OCI-LY3 (cell line): ENCODE measurements around the gene MAMDC2.

Experiments
- H2AFZ ChIP-seq: fragments of 200-600, 300-600 bp; shearing (Covaris generic); 2 replicates; pipeline ENCODE4 v1.6.0; 2014; ENCODE audit warnings: antibody characterized with exemption, low read depth, low read length
- H3K27ac ChIP-seq: fragments of 200-600, 300-600 bp; sonication (generic); 2 replicates; pipeline ENCODE4 v1.5.1; 2014; ENCODE audit warnings: mild to moderate bottlenecking, low read length, moderate library complexity, mixed read lengths
- H3K27me3 ChIP-seq: fragments of 200-600, 300-600 bp; sonication (generic); 2 replicates; pipeline ENCODE4 v1.6.1; 2014; ENCODE audit warnings: low read depth, low read length, mixed read lengths
- H3K36me3 ChIP-seq: fragments of 200-600, 300-600 bp; sonication (generic); replicated peaks from 2 replicates; pipeline ENCODE3; 2014; ENCODE audit warnings: low read depth, low read length, mixed read lengths
- H3K4me1 ChIP-seq: fragments of 300-600, 200-600 bp; sonication (generic); 2 replicates; pipeline ENCODE4 v1.6.1; 2014; ENCODE audit warnings: low read length, mixed read lengths
- H3K4me2 ChIP-seq: fragments of 200-600, 300-600 bp; sonication (generic); 2 replicates; pipeline ENCODE4 v1.6.1; 2014; ENCODE audit warnings: low read length, mixed read lengths
- H3K4me3 ChIP-seq: fragments of 300-600, 200-600 bp; sonication (generic); 2 replicates; pipeline ENCODE4 v1.5.1; 2014; ENCODE audit warnings: antibody characterized with exemption, mild to moderate bottlenecking, low read length, moderate library complexity
- H3K79me2 ChIP-seq: fragments of 300-600, 200-600 bp; shearing (Covaris generic); 2 replicates; pipeline ENCODE4 v1.6.1; 2014; ENCODE audit warnings: mild to moderate bottlenecking, low read length, mixed read lengths
- H3K9ac ChIP-seq: fragments of 300-600, 200-600 bp; shearing (Covaris generic); 2 replicates; pipeline ENCODE4 v1.6.0; 2014; ENCODE audit warnings: mild to moderate bottlenecking, low read length, moderate library complexity
- H3K9me3 ChIP-seq: fragments of 200-600, 300-600 bp; shearing (Covaris generic); 2 replicates; pipeline ENCODE4 v1.6.1; 2014; ENCODE audit warnings: low read length, mixed read lengths; ENCODE audit not compliant: insufficient read depth
- H4K20me1 ChIP-seq: fragments of 200-600, 300-600 bp; sonication (generic); 2 replicates; pipeline ENCODE4 v1.6.1; 2016; ENCODE audit warnings: low read length, mixed read lengths; ENCODE audit not compliant: insufficient read depth
- EZH2phosphoT487 ChIP-seq: fragments of 200-600 bp; shearing (Covaris generic); IDR thresholded peaks from 2 replicates; pipeline ENCODE4 v1.6.1; 2018; ENCODE audit warnings: antibody characterized with exemption, mixed run types, low read depth
- TF ChIP-seq, protein P1 (sequence below): fragments of 200-600, 300-600 bp; sonication (generic); IDR thresholded peaks from 2 replicates; pipeline ENCODE4 v1.5.1; 2014; ENCODE audit warnings: antibody characterized with exemption, low read length, low read depth

Gene MAMDC2

DNA sequence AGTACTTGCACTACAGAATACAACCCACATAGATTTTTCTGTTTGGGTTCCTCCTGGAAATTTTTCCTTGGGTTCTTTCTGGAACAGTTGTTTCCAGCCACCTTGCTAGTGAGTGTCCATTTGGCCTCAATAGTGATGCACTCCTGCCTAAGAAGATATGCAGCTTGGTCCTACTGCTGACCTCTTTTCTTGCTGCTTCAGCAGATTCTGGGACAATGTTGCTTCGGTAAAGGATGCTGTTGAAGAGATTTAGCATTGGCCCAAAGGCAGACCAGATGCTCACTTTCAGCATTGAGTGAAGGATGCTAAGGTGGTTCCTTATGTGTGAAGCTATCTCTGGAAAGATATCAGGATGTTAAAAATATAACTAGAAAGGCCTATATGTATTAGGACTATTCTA lies 128.9 kb downstream of the MAMDC2 start:
- no peaks in the 10 kb centered on the region for H3K4me1 ChIP-seq
- H3K79me2 ChIP-seq, result no peaks in the 10 kb centered on the region
- H3K4me2 ChIP-seq, result no peak overlapping the region
- TF ChIP-seq EZH2phosphoT487, result no peak
- TF ChIP-seq, protein P1, sequence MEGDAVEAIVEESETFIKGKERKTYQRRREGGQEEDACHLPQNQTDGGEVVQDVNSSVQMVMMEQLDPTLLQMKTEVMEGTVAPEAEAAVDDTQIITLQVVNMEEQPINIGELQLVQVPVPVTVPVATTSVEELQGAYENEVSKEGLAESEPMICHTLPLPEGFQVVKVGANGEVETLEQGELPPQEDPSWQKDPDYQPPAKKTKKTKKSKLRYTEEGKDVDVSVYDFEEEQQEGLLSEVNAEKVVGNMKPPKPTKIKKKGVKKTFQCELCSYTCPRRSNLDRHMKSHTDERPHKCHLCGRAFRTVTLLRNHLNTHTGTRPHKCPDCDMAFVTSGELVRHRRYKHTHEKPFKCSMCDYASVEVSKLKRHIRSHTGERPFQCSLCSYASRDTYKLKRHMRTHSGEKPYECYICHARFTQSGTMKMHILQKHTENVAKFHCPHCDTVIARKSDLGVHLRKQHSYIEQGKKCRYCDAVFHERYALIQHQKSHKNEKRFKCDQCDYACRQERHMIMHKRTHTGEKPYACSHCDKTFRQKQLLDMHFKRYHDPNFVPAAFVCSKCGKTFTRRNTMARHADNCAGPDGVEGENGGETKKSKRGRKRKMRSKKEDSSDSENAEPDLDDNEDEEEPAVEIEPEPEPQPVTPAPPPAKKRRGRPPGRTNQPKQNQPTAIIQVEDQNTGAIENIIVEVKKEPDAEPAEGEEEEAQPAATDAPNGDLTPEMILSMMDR, result no peak
- no peak overlapping the region for H3K4me3 ChIP-seq
- H3K9ac ChIP-seq, result no peak overlapping the region
- H4K20me1 ChIP-seq, result no peaks in the 10 kb centered on the region
- no peak overlapping the region for H2AFZ ChIP-seq
- H3K27me3 ChIP-seq, result no peaks in the 10 kb centered on the region
- H3K36me3 ChIP-seq, result no peaks in the 10 kb centered on the region
- H3K27ac ChIP-seq, result no peak overlapping the region
- H3K9me3 ChIP-seq, result no peaks in the 10 kb centered on the region

GRCh38 chr9:70177121-70177520 lies 133.5 kb downstream of the MAMDC2 start:
- no peak for TF ChIP-seq EZH2phosphoT487
- TF ChIP-seq, protein P1, result no peak
- Histone ChIP-seq H3K4me2 (no peak overlapping the region), H3K4me1 (no peaks in the 10 kb centered on the region), H2AFZ (no peak overlapping the region), H4K20me1 (no peaks in the 10 kb centered on the region), H3K27ac (no peak overlapping the region), H3K36me3 (no peaks in the 10 kb centered on the region), H3K27me3 (no peaks in the 10 kb centered on the region), H3K4me3 (no peak overlapping the region), H3K9ac (no peak overlapping the region), H3K9me3 (no peaks in the 10 kb centered on the region), H3K79me2 (no peaks in the 10 kb centered on the region)

DNA sequence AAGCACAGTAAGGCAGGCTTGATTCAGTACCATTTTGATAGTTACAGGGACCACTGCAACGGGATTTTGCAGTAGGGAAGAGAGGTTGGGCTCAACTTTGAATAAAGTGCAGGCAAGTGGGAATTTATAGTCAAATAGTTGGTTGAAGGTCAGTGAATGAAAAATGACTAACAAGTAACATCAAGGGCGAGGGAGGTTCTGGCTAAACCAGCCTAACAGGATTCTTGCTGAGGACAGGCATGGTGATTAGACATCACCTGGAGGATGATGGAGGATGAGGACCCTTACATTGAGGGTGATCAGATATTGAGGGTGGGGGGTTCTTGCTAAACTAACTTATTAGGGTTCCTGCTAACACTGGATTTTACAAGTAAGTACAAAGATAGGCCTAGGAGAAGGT lies 149.1 kb downstream of the MAMDC2 start:
- H2AFZ ChIP-seq, result no peak overlapping the region
- no peaks in the 10 kb centered on the region for H4K20me1 ChIP-seq
- H3K4me3 ChIP-seq, result no peak overlapping the region
- no peaks in the 10 kb centered on the region for H3K4me1 ChIP-seq
- H3K4me2 ChIP-seq, result no peak overlapping the region
- H3K27me3 ChIP-seq, result no peaks in the 10 kb centered on the region
- no peaks in the 10 kb centered on the region for H3K79me2 ChIP-seq
- no peak overlapping the region for H3K9ac ChIP-seq
- TF ChIP-seq, protein P1, result no peak
- no peak for TF ChIP-seq EZH2phosphoT487
- no peaks in the 10 kb centered on the region for H3K36me3 ChIP-seq
- H3K27ac ChIP-seq, result no peak overlapping the region
- H3K9me3 ChIP-seq, result no peaks in the 10 kb centered on the region

DNA sequence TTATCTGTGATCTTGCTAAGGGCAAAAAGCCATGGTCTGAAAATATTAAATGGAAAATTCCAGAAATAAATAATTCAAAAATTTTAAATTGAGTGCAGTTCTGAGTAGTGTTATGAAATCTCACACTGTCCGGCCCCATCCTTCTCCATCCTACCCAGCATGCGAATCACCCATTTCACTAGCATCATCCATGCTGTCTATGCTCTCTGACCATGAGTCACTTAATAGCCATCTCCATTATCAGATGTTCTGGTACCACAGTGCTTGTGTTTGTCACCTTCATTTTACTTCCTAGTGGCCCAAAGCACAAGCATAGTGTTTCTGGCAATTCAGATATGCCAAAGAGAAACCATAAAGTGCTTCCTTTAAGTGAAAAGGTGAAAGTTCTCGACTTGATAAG lies 151.8 kb downstream of the MAMDC2 start:
- Histone ChIP-seq H3K4me2 (no peak overlapping the region), H2AFZ (no peak overlapping the region), H3K9me3 (no peaks in the 10 kb centered on the region), H3K27ac (no peak overlapping the region), H3K9ac (no peak overlapping the region), H3K4me1 (no peaks in the 10 kb centered on the region), H3K27me3 (no peaks in the 10 kb centered on the region), H4K20me1 (no peaks in the 10 kb centered on the region), H3K4me3 (no peak overlapping the region), H3K36me3 (no peaks in the 10 kb centered on the region), H3K79me2 (no peaks in the 10 kb centered on the region)
- TF ChIP-seq, protein P1, result no peak
- no peak for TF ChIP-seq EZH2phosphoT487
